Tibial nerve (tissue), 4 donors: ENCODE measurements around the gene KLHL17. TPM values are rescaled to one million over a fixed set of nuclear protein-coding genes. Genes with fewer than 3 reads are reported as not detected.
A peak's percentile ranks its signal among the peaks of the same experiment; 100 is the strongest.

Experiments used
- DNase-seq, 2 donors: peaks; one replicate each; pipeline ENCODE4 v3.0.0-alpha.2; 2019; ENCODE audit warnings: low spot score in 2 of 2
- H3K27ac ChIP-seq, 4 donors: fragments of 200-600 bp; sonication (generic) in 3 of 4; one replicate each; pipeline ENCODE4 v1.5.1; 2017 to 2019; ENCODE audit warnings: mild to moderate bottlenecking in 1 of 4
- H3K27me3 ChIP-seq, 2 donors: fragments of 200-600 bp; sonication (generic) in 1 of 2; one replicate each; pipeline versions ENCODE4 v1.5.1 to v1.6.0; 2017 to 2019
- H3K36me3 ChIP-seq, 3 donors: fragments of 200-600 bp; sonication (generic); one replicate each; pipeline ENCODE4 v1.5.1; 2018 to 2019
- H3K4me1 ChIP-seq, 4 donors: fragments of 200-600 bp; sonication (generic) in 3 of 4; one replicate each; pipeline ENCODE4 v1.5.1; 2017 to 2019
- H3K4me3 ChIP-seq, 4 donors: fragments of 200-600 bp; sonication (generic) in 3 of 4; one replicate each; pipeline ENCODE4 v1.5.1; 2017 to 2019; ENCODE audit warnings: mild to moderate bottlenecking in 1 of 4, moderate library complexity in 1 of 4
- H3K9me3 ChIP-seq, 4 donors: fragments of 200-600 bp; sonication (generic) in 3 of 4; one replicate each; pipeline ENCODE4 v1.5.1; 2017 to 2019
- CTCF ChIP-seq, 5 experiments: fragments of 200-600 bp in 3 of 5; fragments of 450-650 bp in 2 of 5; sonication (generic) in 3 of 5; IDR thresholded peaks; one replicate each; pipeline ENCODE4 v1.5.1; 2016 to 2019; ENCODE audit warnings: antibody characterized with exemption in 5 of 5, mild to moderate bottlenecking in 3 of 5, moderate library complexity in 2 of 5
- EP300 ChIP-seq, 2 donors: sonication (generic); formaldehyde crosslinking; IDR thresholded peaks; one replicate each; pipeline ENCODE4 v1.6.1; 2017; ENCODE audit warnings: antibody characterized with exemption in 2 of 2, mild to moderate bottlenecking in 1 of 2
- POLR2A ChIP-seq, 2 donors: fragments of 450-650 bp; IDR thresholded peaks; one replicate each; pipeline ENCODE4 v1.6.1; 2017; ENCODE audit warnings: antibody characterized with exemption in 2 of 2, mild to moderate bottlenecking in 2 of 2, moderate library complexity in 2 of 2
- WGBS, 2 donors: methylation state at CpG; one replicate each; pipeline ENCODE4 v1.1.5; 2018; 5-methylcytosine and 5-hydroxymethylcytosine counted together
- total RNA-seq, 4 donors: library from RNA; depleted of rRNA; stranded (reverse); fragments of >200 nt; gene quantifications; one replicate each; pipeline ENCODE4 v1.1.0, GENCODE V29; 2016

The KLHL17 gene
- total RNA-seq, 4 donors from 2014 or later = 4.2 to 19.2 (median 11.9) TPM

DNA sequence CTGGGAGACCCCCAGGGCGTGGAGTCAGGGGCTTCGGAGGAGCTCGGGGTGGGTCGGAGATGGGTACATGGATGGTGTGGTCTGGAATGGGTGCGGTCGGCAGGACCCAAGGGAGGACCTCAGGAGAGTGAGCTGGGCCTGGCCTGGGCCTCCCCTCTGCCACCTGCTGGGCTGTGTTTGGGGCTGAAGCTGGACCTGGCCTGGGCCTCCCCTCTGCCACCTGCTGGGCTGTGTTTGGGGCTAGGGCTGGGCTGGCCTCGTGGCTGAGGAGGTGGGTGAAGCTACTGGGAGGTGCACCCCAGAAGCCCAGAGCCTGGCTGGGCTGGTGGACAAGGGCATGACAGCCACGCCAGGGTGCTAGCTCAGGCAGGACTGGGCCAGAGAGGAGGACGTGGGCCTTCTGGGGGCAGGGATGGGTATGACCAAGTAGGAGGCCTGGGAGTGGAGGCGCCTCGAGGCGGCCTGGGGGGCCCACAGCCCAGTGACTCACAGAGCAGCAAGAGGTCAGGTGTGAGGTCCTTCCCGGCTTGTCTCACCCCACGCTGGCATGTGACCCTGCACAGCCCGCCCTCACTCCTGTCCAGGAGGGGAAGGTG, 22.2 kb upstream of the KLHL17 start:
- no peak for DNase-seq
- H3K4me1 ChIP-seq = peaks cover 0 to 74% (median 24%) of the 10 kb centered on the region in 4 donors
- WGBS, 2 donors = 54 to 58% methylated on average over 9 to 12 of the region's 15 CpGs
- TF ChIP-seq POLR2A (IDR thresholded peaks at IDR 0.05) (no peak), CTCF (IDR thresholded peaks at IDR 0.05) (peak in 4 of 5 experiments; percentile 12 to 47 (median 34)), EP300 (IDR thresholded peaks at IDR 0.05) (peak in 1 of 2 donors; percentile 26)
- no peaks in the 10 kb centered on the region for H3K36me3 ChIP-seq
- H3K27ac ChIP-seq = peak overlapping the region in 2 of 4 donors; percentile 28 to 76
- peaks cover 0 to 82% of the 10 kb centered on the region in 2 donors for H3K27me3 ChIP-seq
- H3K9me3 ChIP-seq = no peaks in the 10 kb centered on the region
- no peak overlapping the region for H3K4me3 ChIP-seq

DNA sequence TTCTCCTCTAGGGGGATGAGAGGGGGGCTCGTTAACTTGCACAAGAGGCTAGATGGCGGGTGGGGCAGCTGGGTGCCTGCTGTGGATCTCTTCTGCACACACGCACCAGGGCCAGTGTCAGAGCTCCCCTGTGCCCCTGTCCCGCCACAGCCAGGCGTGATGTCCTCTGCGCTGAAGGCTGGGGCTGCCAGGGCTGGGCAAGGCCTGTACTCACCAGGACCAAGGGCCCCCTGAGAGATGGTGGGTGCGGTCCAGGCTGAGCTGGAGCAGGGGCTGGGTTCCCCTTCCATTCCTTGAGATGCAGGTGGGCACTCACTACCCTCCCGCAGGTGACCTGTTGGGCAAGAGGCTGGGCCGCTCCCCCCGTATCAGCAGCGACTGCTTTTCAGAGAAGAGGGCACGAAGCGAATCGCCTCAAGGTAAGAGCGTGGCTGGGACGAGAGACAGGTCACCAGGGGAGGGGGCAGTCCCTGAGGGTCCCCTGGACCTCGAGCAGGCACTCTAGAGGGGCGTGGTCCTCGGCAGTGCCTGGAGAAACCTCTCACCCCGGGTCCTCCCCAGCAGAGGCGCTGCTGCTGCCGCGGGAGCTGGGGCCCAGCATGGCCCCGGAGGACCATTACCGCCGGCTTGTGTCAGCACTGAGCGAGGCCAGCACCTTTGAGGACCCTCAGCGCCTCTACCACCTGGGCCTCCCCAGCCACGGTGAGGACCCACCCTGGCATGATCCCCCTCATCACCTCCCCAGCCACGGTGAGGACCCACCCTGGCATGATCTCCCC, 21.5 kb upstream of the KLHL17 start:
- Histone ChIP-seq H3K4me3 (no peak overlapping the region), H3K4me1 (peaks cover 0 to 74% (median 24%) of the 10 kb centered on the region in 4 donors), H3K27ac (peak overlapping the region in 1 of 4 donors; percentile 76), H3K27me3 (peaks cover 0 to 78% of the 10 kb centered on the region in 2 donors), H3K36me3 (peaks cover 0 to 4% (median 0%) of the 10 kb centered on the region in 3 donors), H3K9me3 (no peaks in the 10 kb centered on the region)
- TF ChIP-seq CTCF (IDR thresholded peaks at IDR 0.05) = no peak
- no peak for TF ChIP-seq POLR2A (IDR thresholded peaks at IDR 0.05)
- no peak for TF ChIP-seq EP300 (IDR thresholded peaks at IDR 0.05)
- DNase-seq = no peak
- WGBS, 2 donors = 68 to 74% methylated on average over 17 to 22 of the region's 30 CpGs

GRCh38 chr1:939511-940106, 20.8 kb upstream of the KLHL17 start:
- TF ChIP-seq EP300 (IDR thresholded peaks at IDR 0.05) (no peak), CTCF (IDR thresholded peaks at IDR 0.05) (no peak), POLR2A (IDR thresholded peaks at IDR 0.05) (no peak)
- Histone ChIP-seq H3K27me3 (peaks cover 0 to 78% of the 10 kb centered on the region in 2 donors), H3K4me1 (peaks cover 0 to 74% (median 24%) of the 10 kb centered on the region in 4 donors), H3K4me3 (peak overlapping the region in 1 of 4 donors; percentile 46), H3K9me3 (no peaks in the 10 kb centered on the region), H3K36me3 (peaks cover 0 to 11% (median 0%) of the 10 kb centered on the region in 3 donors), H3K27ac (peak overlapping the region in 1 of 4 donors; percentile 76)
- no peak for DNase-seq
- WGBS, 2 donors = 21 to 23% methylated on average over 17 to 18 of the region's 21 CpGs

DNA sequence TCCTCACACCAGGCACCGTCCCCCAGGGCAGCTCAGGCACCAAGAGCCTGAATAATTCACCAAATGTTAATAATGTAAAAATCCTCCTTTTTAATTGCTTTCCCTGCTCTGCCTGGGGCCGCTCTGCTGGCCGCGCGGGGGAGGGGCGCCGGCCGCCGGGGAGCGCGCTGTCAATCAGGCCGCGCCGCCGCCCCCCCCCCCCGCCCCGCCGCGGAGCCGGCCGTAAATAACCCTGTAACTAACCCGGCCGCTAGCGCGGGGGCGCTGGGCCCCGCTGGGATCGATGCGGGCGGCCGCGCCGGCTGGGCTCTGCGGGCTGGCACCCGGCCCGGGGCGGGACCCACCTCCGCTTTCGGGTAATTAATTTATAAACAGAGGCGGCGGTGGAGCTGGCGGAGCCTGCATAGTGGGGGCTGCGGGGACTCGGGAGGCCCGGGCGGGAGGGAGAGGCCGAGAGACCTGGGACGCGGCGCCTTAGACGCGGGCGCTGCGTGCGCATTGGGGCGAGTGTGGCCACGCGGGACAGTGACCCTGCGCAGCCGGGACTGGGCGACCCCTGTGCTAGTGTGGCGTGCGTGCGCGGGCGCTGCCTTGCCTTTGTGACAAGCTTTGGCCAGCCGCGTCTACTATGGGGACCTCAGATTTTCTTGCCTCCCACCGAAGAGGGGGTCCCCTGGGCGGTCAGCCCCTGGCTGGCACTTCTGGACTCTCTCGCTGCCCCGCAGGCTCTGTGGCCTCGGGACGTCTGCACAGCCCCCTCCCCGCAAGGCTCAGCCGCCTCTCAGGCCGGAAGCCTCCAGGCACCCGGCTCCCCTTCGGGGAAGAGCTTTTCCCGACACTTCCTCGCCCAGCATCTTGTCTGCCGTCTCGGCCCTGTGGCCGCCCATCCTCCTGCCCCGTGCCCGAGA, 20.0 kb upstream of the KLHL17 start:
- Histone ChIP-seq H3K4me1 (peaks cover 0 to 68% (median 24%) of the 10 kb centered on the region in 4 donors), H3K9me3 (no peaks in the 10 kb centered on the region), H3K36me3 (peaks cover 0 to 19% (median 0%) of the 10 kb centered on the region in 3 donors), H3K27me3 (peaks cover 0 to 71% of the 10 kb centered on the region in 2 donors), H3K4me3 (peak overlapping the region; percentile 17 to 46 (median 24)), H3K27ac (peak overlapping the region; percentile 36 to 76 (median 50))
- WGBS, 2 donors = 0 to 2% methylated on average over 20 to 65 of the region's 86 CpGs
- TF ChIP-seq EP300 (IDR thresholded peaks at IDR 0.05) (no peak), CTCF (IDR thresholded peaks at IDR 0.05) (peak in 1 of 5 experiments; percentile 6), POLR2A (IDR thresholded peaks at IDR 0.05) (no peak)
- no peak for DNase-seq
